GM13977 (cell line): ENCODE results near the gene MED13L.

Source experiments
- DNase-seq: peaks from one replicate; pipeline ENCODE4 v3.0.0; 2012; ENCODE audit warnings: low spot score
- in situ Hi-C: fragments of 300-500 bp; cut with MboI; formaldehyde crosslinking; loops from one replicate; pipeline ENCODE4 v1.12.0; 2022; ENCODE audit warnings: low sequenced_read_pairs, low pct_unique_long_range_greater_than_20kb, mixed read lengths, inconsistent platforms; ENCODE audit not compliant: unreplicated experiment
- TF ChIP-seq, protein P1 (sequence below): IDR thresholded peaks from 2 replicates; pipeline ENCODE4 v1.5.1; 2012; ENCODE audit warnings: mild to moderate bottlenecking, control low read depth; ENCODE audit not compliant: insufficient read depth; ENCODE audit errors: extremely low read depth, missing control alignments

MED13L gene

DNA sequence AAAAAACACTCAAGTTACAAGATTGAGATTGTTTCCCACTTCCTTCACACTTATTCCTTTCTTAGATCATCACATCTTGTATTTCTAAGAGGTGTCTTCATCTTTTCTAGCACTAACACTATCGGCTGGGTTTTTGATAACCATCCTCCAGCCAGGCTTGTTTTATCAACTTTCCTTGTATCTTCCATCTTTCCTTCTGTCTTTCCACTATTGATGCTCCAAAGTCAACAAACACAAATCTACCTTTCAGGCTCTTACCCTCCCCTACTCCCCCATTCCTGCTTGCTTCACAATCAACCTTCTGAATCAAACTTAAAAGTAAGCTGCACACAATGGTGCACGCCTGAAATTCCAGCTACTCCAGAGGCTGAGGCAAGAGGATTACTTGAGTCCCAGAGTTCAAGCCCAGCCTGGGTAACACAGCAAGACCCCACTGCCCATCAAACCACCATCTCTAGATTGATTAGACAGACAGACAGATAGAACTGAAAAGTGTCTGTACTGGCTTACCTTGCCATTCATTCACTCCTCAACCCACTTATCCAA, 12.9 kb downstream of the MED13L start:
- no peak for DNase-seq
- in situ Hi-C loops: loop anchor here (25.0 kb wide), 1 partner anchor 848 kb away; no protein-coding TSS in a partner anchor
- TF ChIP-seq, protein P1, sequence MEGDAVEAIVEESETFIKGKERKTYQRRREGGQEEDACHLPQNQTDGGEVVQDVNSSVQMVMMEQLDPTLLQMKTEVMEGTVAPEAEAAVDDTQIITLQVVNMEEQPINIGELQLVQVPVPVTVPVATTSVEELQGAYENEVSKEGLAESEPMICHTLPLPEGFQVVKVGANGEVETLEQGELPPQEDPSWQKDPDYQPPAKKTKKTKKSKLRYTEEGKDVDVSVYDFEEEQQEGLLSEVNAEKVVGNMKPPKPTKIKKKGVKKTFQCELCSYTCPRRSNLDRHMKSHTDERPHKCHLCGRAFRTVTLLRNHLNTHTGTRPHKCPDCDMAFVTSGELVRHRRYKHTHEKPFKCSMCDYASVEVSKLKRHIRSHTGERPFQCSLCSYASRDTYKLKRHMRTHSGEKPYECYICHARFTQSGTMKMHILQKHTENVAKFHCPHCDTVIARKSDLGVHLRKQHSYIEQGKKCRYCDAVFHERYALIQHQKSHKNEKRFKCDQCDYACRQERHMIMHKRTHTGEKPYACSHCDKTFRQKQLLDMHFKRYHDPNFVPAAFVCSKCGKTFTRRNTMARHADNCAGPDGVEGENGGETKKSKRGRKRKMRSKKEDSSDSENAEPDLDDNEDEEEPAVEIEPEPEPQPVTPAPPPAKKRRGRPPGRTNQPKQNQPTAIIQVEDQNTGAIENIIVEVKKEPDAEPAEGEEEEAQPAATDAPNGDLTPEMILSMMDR: no peak

DNA sequence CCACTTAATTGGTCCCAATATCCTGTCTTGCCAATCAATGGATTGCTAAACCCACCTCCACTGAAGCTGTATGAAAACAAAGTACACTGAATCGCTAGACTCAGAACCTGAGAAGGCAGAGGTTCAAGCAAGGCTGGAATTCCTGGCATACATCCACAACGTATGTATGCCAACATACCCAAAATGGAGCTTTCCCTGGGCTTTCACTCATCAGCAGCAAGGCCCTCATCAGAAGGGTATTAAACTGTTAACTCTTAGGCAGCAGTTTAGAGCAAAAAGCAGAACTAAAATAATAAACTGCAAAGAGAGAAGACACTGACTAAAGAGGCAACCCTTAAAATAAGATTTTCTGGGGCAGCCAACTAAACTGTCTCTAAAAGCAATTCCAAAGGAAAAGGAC, 13.6 kb downstream of the MED13L start:
- no peak for DNase-seq
- TF ChIP-seq, protein P1: no peak
- in situ Hi-C loops: loop anchor here (25.0 kb wide), 1 partner anchor 848 kb away; no protein-coding TSS in a partner anchor

DNA sequence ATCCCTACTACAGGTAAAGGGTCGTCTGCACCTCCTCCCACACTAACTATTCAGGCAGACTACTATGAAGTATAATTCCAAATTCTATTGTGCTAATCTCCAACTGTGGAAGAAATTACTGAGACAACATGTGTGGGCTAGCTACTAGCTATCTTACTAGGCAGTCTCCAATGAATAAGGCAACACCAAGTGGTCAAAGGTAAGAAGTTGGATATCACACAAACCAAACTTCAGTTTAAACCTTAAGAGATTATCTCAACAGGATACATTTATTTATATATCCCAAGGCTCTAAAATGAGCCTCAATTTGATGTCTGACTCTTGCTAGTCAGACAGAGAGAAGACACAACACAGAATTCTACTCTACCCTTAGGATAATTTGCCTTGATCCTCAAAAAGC, 14.1 kb downstream of the MED13L start:
- DNase-seq: no peak
- in situ Hi-C loops: loop anchor here (25.0 kb wide), 1 partner anchor 849 kb away; no protein-coding TSS in a partner anchor
- TF ChIP-seq, protein P1: no peak

DNA sequence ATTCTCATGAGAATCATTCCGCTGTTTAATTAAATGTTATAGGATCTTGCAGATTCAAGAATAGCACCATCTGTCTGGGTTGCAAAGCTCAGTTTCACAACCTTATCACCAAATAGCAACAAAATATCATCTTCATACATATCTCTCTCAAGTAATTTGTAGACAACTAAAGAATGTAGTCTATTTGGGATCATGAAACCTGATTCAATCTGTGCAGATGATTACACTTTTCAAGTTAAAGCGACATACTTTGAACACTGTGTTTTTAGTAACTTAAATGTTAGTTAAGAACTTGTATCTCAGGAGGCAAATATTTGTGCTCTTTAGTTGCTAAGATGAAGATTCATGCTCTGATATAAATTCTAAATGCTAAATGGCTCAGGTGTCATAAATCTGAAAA, 14.8 kb downstream of the MED13L start:
- TF ChIP-seq, protein P1: no peak
- in situ Hi-C loops: loop anchor here (25.0 kb wide), 1 partner anchor 850 kb away; no protein-coding TSS in a partner anchor
- DNase-seq: no peak

DNA sequence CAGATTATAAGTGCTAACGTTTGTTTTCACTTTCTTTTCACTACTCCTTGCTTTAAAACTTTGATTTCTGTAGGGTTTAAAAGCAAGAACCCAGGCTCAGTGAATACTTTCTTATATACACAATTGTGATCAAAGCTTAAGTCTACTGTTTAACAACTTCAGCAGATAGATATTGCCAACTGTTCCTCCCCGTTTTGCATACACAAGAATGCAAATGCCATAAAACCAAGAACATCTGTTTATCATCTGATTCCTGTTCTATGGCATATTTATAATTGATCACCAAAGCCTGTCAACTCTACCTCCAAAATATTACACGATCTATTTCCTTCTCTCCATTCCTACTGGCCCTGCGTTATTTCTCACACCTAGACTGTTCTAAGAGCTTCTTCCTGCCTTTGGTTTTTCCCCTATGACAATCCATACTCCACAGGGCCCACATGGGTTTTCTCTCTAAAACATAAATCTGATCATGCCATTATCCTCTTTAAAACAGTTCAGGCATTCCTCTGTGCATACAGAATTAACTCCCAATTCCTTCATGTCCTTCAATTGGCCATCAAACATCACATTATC, 15.9 kb downstream of the MED13L start:
- in situ Hi-C loops: loop anchor here (25.0 kb wide), 1 partner anchor 851 kb away; no protein-coding TSS in a partner anchor
- TF ChIP-seq, protein P1: no peak
- no peak for DNase-seq

DNA sequence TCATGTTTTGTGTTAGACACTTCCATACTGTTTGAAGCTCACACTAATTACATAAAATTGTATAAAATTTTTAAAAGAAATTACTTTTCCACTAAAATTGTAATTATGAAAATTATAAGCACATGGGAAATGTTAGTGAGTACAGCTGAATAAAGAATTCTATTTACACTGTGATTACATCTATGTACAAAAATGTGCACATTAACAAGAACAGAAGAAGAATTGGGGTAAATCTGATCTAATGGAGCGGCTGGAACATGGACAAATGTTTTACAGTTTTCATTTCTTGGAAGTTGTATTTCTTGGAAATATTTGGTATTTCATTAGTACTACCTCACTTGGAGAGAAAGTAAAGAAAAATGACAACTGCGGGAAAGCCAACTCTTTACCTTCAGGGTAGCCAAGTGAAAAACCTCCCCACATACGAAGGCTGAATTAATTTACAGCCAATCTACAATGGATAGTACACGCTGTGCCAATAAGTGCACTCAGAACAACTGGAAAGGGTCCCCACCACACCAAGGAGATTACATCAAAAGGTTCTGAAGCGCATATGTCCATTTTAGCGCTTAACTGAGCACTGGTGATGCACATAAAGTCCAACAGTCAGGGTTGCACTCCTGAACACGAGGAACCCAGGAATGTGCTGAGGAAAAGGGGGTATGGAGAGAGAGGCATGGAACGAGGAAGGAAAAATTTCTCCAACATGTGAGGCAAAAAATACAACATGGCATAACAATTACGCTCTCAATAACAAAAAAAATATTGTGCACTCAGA, 17.5 kb downstream of the MED13L start:
- TF ChIP-seq, protein P1: no peak
- in situ Hi-C loops: loop anchor here (25.0 kb wide), 1 partner anchor 852 kb away; no protein-coding TSS in a partner anchor
- DNase-seq: no peak
